Lower leg skin (tissue), 3 donors: ENCODE data around the gene MAML1.

ENCODE experiments used
- POLR2A ChIP-seq, 2 donors: fragments of 450-650 bp; IDR thresholded peaks; one replicate each; pipeline ENCODE4 v1.6.1; 2016 to 2017; ENCODE audit warnings: antibody characterized with exemption in 2 of 2, mild to moderate bottlenecking in 1 of 2, moderate library complexity in 1 of 2
- TF ChIP-seq, protein P1 (sequence below), 3 donors: fragments of 450-650 bp; IDR thresholded peaks; one replicate each; pipeline ENCODE4 v1.5.1; 2016; ENCODE audit warnings: antibody characterized with exemption in 3 of 3, mild to moderate bottlenecking in 3 of 3, moderate library complexity in 2 of 3

DNA sequence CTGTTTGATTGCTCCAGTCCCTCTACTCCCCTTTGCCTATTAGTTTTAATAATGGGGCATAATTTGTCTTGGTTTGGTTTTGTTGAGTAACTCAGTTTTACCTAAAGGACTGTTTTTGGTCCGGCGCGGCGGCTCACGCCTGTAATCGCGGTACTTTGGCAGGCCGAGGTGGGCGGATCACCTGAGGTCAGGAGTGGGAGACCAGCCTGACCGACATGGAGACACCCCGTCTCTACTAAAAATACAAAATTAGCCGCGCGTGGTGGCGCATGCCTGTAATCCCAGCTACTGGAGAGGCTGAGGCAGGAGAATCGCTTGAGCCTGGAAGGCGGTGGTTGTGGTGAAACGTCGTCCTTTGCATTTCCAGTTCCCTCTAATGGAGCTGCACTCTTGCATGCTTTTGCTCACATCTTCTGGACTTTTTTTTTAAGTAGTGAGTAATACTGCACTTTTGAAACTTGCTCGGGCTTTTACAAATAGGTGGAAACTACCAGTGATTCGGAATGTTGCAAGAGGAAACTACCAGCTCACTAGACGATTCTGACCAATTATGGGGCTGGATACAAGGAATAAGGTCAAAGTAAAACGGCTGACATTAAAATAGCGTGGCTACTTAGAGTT lies 721 bp upstream of the MAML1 start:
- TF ChIP-seq, protein P1, sequence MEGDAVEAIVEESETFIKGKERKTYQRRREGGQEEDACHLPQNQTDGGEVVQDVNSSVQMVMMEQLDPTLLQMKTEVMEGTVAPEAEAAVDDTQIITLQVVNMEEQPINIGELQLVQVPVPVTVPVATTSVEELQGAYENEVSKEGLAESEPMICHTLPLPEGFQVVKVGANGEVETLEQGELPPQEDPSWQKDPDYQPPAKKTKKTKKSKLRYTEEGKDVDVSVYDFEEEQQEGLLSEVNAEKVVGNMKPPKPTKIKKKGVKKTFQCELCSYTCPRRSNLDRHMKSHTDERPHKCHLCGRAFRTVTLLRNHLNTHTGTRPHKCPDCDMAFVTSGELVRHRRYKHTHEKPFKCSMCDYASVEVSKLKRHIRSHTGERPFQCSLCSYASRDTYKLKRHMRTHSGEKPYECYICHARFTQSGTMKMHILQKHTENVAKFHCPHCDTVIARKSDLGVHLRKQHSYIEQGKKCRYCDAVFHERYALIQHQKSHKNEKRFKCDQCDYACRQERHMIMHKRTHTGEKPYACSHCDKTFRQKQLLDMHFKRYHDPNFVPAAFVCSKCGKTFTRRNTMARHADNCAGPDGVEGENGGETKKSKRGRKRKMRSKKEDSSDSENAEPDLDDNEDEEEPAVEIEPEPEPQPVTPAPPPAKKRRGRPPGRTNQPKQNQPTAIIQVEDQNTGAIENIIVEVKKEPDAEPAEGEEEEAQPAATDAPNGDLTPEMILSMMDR (IDR thresholded peaks at IDR 0.05): no peak
- no peak for TF ChIP-seq POLR2A (IDR thresholded peaks at IDR 0.05)
